PFSK-1 (cell line): Measurements from ENCODE around the gene JAKMIP2.

Experiments
- POLR2AphosphoS5 ChIP-seq: IDR thresholded peaks from 2 replicates; pipeline ENCODE4 v1.6.1; 2012; ENCODE audit warnings: low read depth, mild to moderate bottlenecking, control low read depth, low read length, moderate library complexity
- TAF1 ChIP-seq: IDR thresholded peaks from 2 replicates; pipeline ENCODE4 v1.6.1; 2012; ENCODE audit warnings: low read length, control low read depth, borderline replicate concordance; ENCODE audit not compliant: insufficient read depth

DNA sequence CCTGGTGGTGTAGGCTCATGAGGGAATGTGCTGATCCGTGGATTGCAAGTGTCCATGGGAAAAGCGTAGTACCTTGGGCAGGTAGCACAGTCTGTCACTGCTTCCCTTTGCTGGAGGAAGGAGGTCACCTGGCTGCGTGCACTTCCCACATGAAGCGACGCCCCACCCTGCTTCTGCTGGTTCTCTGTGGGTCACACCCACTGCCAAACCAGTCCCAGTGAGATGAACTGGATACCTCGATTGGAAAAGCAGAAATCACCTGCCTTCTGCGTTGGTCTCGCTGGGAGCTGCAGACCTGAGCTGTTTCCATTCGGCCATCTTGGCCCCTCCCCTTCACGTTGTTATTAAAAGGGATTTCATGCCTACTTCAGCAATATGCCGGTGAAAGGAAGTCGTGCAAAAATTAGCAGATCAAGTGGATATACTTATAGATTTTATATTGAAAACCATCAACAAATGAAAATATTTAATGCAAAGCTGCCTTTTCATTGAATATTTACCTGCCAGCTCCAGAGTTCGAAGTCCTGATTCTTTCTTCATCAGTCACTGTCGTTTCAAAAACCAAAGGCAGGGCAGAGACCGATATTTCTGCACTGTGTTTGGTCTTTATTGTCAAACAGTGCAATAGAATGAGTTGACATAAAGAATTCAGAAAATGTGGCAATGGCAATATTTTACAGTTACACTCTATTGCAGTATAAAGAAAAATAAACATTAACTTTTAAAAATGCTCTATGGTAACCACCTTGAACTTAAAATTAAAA lies 123.2 kb downstream of the JAKMIP2 start:
- TF ChIP-seq POLR2AphosphoS5, result no peak
- TF ChIP-seq TAF1, result no peak
